Measurements from ENCODE around the gene LY6G5B.

DNA sequence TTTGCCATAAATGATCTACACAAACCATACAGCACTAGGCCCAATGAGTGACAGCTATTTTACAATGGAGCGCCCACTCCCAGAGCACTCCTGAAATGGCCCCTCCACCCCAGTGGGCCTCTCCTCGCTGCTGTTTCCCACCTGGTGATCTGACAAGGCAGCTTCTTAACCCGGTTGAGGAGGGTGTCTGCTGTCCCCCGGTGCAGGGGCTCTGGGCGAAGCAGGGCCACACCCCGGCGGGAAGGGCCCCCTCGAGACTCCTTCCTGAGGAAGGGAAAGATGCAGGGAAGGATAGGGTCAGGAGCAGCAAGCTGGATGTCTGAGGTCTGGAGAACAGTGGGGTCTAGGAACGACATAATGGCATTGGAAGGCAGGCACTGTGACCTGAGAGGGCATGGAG lies 23.1 kb downstream of the LY6G5B start:
- TF ChIP-seq CTCF (conservative IDR thresholded peaks at IDR 0.05; ENCODE audit: low read depth in 2 of 2) (no peak), NANOG (IDR thresholded peaks at IDR 0.05; ENCODE audit: borderline replicate concordance) (no peak), POLR2AphosphoS5 (IDR thresholded peaks at IDR 0.05; ENCODE audit: low read depth) (no peak), CREB1 (CRISPR knock-in tag; IDR thresholded peaks at IDR 0.05; ENCODE audit: low read depth) (no peak)

Measured in GM23338 (cell line).